M059J (cell line): ENCODE measurements around the gene TM2D3. TPM values are rescaled to one million over a fixed set of nuclear protein-coding genes. Genes with fewer than 3 reads are reported as not detected.

Experiments used
- DNase-seq: peaks from one replicate; pipeline ENCODE4 v3.0.0-alpha.2; 2012; ENCODE audit warnings: low read depth
- total RNA-seq: library from RNA; depleted of rRNA; stranded (reverse); fragments of >200 nt; shearing (Covaris generic); gene quantifications from 2 replicates; pipeline ENCODE4 v1.2.3, GENCODE V29; 2014

Gene TM2D3
- total RNA-seq, 1 experiment from 2014 or later: 30.4 TPM

- no peak for DNase-seq
These were observed 28.5 kb downstream of the TM2D3 start for GRCh38 chr15:101623367-101624304.

DNA sequence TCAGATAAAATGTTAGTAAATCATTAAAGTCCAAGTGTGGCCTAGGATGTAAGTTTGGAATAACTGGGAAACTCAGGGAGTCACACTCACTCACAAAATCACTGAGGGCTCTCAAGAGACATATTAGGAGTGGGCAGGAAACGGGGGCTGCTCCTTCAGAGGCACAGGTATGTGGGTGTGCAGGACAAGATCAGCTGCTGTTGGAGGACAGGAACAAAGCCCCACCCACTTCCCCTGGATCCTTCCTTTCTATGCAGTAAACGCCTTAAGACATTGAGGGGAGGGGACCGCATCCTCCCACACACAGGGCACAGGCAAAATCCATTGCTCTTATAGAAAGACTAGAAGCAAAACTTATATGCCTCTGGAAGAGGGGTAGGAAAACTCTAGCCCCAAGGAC lies 30.2 kb downstream of the TM2D3 start:
- DNase-seq: no peak

DNA sequence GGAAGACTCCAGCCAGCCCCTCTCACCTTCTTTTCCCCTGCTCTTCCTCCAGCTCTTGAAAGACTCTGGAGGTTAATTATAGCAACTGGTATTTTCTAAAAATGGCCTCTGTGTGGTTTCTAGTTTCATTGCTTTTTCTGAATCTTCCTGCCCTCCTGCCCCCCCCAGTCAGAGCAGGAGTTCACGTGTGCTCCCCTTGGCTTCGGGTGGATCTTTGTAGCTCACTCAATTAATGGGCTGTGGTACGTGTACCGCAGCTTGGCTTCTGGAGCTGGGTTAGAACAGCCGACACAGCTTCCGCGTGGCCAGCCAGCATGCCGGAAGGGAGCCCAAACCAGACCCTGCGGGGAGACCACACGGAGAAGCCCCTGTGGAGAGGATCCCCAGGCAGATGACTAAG lies 31.5 kb downstream of the TM2D3 start:
- no peak for DNase-seq

DNA sequence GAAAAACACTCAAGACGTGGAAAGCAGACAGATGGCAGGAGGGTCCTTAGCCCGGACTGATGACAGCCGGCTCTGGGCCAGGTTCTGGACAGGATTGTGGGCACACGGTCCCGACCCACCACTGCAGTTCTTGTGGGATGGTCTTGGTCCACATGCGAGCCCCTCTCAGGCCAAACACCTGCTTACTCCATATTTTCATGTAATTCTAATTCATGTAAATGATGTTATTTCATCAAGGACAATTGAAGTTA lies 32.6 kb downstream of the TM2D3 start:
- DNase-seq: no peak

DNA sequence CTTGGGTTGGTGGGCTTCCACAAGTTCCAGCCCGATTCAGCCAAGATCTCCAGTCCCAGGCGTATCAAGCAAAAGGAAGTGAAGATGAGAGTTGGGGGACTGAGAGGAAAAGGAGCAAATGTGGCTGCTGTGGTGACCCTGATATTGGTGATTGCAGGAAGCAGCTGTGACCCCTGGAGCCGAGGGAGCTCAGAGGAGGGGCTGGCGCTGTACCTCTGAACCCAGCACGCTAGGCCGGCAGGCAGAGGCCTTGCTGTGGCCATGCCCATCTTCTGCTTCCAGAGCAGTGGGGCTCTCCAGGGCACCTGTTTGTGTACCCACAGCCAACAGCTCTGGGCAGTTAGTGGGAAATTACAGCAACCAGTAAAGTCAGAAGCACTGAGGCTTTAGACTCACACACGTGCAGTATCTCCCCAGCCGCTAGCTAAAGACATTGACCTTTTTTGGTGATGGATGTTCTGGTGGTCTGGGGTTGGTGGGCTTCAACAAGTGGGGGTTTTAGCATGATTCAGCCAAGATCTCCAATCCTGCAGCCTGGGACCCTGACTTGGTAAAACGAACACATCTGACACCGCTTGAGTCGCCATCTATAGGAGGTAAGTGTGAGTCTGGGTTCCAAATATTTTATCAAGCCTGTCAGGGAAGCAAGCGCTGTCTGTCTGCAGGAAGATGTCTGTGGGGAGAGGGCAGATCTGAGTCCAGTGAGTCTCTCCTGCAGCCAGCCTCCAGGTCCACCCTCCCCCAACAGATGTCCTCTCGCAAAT lies 33.1 kb downstream of the TM2D3 start:
- DNase-seq: no peak

DNA sequence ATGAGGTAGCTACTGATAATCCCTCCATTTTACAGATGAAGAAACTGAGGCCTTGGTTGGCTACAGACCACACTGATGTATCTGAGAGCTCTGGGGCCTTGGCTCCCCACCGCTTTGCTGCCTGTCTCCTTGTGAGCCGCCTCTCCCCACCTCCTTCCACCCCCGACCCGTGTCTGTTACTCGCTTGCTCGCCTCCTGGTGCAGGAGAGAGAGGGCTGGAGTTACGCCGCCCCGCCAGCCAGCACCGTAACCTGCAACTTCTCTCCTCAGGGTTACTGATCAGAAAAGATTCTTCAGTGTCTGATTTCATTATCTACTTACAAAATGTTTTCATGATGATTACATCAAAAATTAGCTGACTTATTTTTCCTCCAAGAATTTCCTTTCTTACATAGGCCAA lies 34.1 kb downstream of the TM2D3 start:
- DNase-seq: no peak

- no peak for DNase-seq
These were observed 34.7 kb downstream of the TM2D3 start for GRCh38 chr15:101617390-101617965.

- peak; percentile 62 for DNase-seq
These were observed 36.0 kb downstream of the TM2D3 start for GRCh38 chr15:101615986-101616848.

DNA sequence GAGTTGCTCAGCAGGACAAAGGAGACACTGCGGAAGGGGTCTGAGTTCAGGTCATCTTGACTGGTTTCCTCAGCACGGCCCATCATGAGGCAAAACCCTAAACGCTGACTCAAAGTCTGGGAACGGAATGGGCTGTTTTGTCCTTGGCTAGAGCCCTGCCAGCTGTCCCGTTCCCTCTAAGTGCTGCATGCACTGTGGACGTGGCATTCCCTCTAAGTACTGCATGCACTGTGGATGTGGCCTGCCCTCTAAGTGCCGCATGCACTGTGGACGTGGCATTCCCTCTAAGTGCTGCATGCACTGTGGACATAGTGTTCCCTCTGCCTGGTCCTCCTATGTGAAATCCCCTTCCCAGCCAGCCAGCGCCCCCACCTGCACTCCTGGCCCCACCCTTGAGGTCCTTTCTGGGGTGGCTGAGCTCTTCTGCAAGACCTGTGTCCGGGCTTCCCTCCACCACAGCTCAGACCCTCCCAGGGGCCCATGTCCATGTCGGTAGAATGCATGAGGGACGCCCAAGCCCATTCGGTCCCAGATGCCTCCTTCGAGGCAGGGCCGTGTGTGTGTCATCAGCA lies 36.7 kb downstream of the TM2D3 start:
- no peak for DNase-seq

DNA sequence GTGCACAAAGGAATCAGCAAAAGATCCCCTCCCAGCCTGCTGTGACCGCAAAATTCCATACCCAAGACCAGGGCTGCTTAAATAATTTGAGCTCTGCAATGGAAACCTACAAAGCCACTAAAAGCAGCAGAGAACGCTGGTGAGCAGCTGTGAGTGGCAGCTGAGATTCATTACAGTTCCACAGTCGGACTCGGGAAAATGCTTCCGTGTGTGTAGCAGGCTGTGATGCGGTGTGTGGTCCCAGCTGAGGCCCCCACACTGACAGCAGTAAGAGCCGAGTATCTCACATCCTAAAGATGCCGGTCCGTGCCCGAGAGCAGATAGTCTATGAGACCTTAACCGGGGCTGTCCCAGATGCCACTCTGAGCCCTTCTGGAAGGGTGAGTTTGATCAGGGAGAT lies 37.4 kb downstream of the TM2D3 start:
- no peak for DNase-seq

- DNase-seq: no peak
These were observed 38.1 kb downstream of the TM2D3 start for GRCh38 chr15:101614001-101614585.

DNA sequence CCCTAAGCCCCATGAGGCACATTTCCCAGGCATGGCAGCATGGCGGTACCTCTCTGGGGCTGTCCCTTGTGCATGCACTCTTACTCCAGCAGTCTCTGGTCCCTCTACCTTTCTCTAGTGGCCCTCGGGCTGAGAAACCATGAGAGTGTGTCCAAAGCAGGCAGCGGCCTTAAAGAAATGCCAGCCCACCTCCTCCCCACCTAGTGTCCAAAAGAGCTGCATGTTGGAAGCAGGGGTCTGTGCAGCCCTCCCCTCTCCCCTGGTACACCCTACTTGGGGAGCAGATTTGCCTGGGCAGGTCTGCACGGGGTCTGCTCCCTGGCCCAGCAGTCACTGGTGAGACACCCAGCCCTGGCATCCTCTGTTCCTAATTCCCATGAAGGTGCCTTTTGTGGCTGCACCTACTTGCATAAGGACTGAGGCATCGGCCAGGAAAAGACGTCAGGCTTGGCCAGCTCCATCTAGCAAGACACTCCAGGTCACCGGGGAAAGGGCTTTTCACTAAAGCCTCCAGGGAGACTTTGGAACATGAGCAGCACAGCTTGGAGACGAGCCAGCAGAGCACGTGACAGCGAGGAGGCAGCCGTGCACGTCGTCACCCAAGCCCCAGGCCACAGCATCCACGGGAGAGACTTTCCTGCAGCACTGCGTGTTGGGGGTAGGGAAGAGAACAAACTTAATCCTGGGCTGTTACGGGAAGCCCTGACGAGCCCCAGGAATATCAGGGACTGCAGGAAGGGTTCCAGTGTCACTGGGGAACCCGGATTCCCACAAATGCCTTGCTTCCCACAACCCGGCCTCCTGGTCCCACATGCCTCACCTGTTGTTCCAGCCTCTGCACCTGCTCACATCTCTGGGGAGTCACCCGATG lies 38.8 kb downstream of the TM2D3 start:
- peak; percentile 56 for DNase-seq

DNA sequence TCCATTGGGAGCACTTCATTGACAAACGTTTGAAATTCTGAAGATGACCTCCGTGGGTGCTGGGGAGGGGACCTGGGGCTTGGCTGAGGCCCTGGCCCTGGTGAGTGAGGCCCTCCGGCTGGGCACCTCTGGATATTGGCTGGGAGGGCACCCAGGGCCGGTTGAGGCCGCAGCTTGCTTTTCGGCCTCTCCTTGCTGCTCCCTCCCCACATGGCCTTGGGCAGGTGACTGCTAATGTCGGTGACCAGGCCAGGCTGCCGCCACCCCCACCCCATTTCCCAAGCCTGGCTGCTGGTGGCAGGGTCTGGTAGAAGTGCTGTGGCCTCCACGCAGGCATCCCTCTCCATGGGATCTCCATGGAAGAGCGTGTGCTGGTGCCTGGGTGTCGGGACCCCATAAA lies 39.5 kb downstream of the TM2D3 start:
- DNase-seq: no peak

DNA sequence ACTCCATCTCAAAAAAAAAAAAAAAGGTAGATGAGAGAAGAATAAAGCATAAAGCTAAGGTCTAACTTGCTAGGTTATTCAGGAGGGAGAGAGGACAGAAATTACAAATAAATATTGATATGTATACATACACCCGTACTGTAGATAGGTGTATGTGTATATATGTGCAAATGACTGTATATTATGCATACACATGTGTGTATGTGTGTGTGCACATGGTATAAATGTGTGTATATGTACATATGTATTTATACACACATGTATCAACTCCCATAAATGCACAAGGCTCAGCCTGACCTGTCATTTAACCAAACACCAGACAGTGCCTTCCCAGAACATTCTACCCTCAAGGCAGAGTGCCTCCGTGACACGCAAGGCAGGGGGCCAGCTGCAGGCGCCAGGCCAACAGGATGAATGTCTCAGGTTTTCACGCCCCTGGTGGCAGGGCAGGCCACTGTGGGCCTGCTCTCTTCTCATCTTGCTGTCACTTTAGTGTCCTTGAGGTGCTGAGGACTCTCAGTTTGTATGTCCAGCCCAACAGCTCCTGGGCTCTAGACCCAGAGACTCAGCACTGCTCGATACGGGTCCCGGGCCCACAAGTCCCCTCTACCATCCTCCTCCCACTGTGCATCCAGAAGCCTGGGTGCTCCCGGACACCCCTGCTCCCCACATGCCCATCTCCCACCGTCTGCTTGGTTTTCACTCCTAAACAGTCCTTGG lies 40.4 kb downstream of the TM2D3 start:
- no peak for DNase-seq

- DNase-seq: no peak
These were observed 41.2 kb downstream of the TM2D3 start for GRCh38 chr15:101611007-101611406.

- no peak for DNase-seq
These were observed 41.6 kb downstream of the TM2D3 start for GRCh38 chr15:101610611-101611000.

GRCh38 chr15:101609742-101610610 lies 42.2 kb downstream of the TM2D3 start:
- DNase-seq: no peak

DNA sequence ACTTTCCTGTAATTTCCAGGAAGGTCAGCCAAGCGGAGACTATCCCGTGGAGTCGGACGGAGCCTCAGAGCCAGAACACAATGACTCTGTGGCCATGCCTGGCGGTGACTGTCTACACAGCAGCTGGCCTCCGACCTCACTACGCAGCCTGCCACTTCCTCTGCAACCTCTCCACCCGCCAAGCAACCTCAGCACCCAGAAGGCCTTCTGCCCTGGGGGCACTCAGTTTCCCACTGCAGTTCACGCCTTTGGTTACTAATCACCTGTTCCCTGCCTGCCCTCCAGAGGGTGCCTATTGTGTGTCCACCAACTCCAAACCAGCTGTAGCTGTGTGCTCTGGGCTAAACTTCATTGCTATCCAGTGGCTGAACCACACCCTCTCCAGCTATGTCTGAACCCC lies 44.0 kb downstream of the TM2D3 start:
- peak; percentile 21 for DNase-seq

DNA sequence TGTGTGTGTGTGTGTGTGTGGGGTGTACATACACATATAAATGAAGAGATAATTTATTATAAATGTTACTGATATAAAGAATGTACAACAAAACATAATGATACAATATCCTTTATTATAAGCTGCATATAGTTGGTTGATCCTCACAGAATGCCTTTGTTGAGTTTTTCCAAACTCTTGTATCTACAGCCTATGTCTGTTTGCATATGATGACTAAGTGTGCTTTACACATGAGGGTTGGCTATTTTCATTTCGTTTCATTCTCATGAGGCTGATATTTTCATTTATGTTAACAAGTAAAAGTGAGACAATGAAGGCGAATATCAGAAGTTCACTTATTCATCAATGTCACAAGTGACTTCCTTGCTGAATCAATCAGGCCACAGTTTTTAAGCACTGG lies 45.1 kb downstream of the TM2D3 start:
- DNase-seq: no peak
